ENCODE results near the gene KIAA0408. TPM values are rescaled to one million over a fixed set of nuclear protein-coding genes. Genes with fewer than 3 reads are reported as not detected.
A peak's percentile ranks its signal among the peaks of the same experiment; 100 is the strongest.

Gene KIAA0408
- total and polyA plus RNA-seq, 2 experiments from 2014 or later: 0.27 to 2.0 TPM

DNA sequence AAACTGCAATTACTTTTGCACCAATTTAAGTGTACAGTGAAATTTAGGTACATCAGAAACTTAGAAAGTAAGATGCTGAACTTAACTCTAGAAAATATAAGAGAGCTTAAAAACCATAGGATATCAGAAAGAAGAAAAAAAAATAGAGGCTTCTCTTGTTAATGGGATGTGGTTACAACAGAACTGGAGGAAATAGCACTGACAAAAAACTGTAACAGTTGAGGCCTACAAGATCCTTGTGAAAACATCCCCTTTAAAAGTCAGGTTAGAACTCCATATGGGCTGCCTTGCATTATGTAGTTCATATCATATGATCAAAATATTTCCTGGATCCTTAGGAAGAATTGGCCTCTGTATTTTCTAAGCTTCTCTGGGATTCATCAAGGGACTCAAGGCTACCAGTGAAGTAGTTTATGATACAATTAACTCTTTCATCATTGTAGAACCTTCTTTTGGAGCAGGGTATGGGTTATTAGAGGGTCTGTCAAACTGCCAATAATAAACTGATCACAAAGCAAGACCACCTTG lies 35.1 kb upstream of the KIAA0408 start:
- TF ChIP-seq, protein P1, sequence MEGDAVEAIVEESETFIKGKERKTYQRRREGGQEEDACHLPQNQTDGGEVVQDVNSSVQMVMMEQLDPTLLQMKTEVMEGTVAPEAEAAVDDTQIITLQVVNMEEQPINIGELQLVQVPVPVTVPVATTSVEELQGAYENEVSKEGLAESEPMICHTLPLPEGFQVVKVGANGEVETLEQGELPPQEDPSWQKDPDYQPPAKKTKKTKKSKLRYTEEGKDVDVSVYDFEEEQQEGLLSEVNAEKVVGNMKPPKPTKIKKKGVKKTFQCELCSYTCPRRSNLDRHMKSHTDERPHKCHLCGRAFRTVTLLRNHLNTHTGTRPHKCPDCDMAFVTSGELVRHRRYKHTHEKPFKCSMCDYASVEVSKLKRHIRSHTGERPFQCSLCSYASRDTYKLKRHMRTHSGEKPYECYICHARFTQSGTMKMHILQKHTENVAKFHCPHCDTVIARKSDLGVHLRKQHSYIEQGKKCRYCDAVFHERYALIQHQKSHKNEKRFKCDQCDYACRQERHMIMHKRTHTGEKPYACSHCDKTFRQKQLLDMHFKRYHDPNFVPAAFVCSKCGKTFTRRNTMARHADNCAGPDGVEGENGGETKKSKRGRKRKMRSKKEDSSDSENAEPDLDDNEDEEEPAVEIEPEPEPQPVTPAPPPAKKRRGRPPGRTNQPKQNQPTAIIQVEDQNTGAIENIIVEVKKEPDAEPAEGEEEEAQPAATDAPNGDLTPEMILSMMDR (IDR thresholded peaks at IDR 0.05; ENCODE audit: low read depth, low read length): no peak
- H3K36me3 ChIP-seq: no peaks in the 10 kb centered on the region
- DNase-seq (ENCODE audit: low read depth in 1 of 2, low spot score in 1 of 2): no peak
- no peaks in the 10 kb centered on the region for H3K27me3 ChIP-seq
- no peak overlapping the region for H3K27ac ChIP-seq
- no peaks in the 10 kb centered on the region for H3K4me1 ChIP-seq (ENCODE audit: low read depth)
- H3K9me3 ChIP-seq (ENCODE audit: low read depth): no peaks in the 10 kb centered on the region
- H3K4me3 ChIP-seq: no peak overlapping the region

GRCh38 chr6:127489248-127489647 lies 30.1 kb upstream of the KIAA0408 start:
- no peak overlapping the region for H3K27ac ChIP-seq
- no peaks in the 10 kb centered on the region for H3K4me1 ChIP-seq (ENCODE audit: low read depth)
- H3K36me3 ChIP-seq: no peaks in the 10 kb centered on the region
- H3K27me3 ChIP-seq: no peaks in the 10 kb centered on the region
- DNase-seq (ENCODE audit: low read depth in 1 of 2, low spot score in 1 of 2): no peak
- TF ChIP-seq, protein P1 (IDR thresholded peaks at IDR 0.05; ENCODE audit: low read depth, low read length): no peak
- H3K9me3 ChIP-seq (ENCODE audit: low read depth): no peaks in the 10 kb centered on the region
- no peak overlapping the region for H3K4me3 ChIP-seq

GRCh38 chr6:127486934-127487333 lies 27.7 kb upstream of the KIAA0408 start:
- H3K9me3 ChIP-seq (ENCODE audit: low read depth): no peaks in the 10 kb centered on the region
- DNase-seq (ENCODE audit: low read depth in 1 of 2, low spot score in 1 of 2): no peak
- no peak overlapping the region for H3K4me3 ChIP-seq
- H3K27me3 ChIP-seq: no peaks in the 10 kb centered on the region
- H3K4me1 ChIP-seq (ENCODE audit: low read depth): no peaks in the 10 kb centered on the region
- TF ChIP-seq, protein P1 (IDR thresholded peaks at IDR 0.05; ENCODE audit: low read depth, low read length): no peak
- H3K27ac ChIP-seq: no peak overlapping the region
- H3K36me3 ChIP-seq: no peaks in the 10 kb centered on the region

GRCh38 chr6:127484212-127484863 lies 25.1 kb upstream of the KIAA0408 start:
- TF ChIP-seq, protein P1 (IDR thresholded peaks at IDR 0.05; ENCODE audit: low read depth, low read length): no peak
- Histone ChIP-seq H3K9me3 (ENCODE audit: low read depth) (no peaks in the 10 kb centered on the region), H3K36me3 (no peaks in the 10 kb centered on the region), H3K27me3 (no peaks in the 10 kb centered on the region), H3K4me1 (ENCODE audit: low read depth) (no peaks in the 10 kb centered on the region), H3K27ac (no peak overlapping the region), H3K4me3 (no peak overlapping the region)
- DNase-seq (ENCODE audit: low read depth in 1 of 2, low spot score in 1 of 2): peak in 1 of 2 donors; percentile 49

- Histone ChIP-seq H3K36me3 (no peaks in the 10 kb centered on the region), H3K27me3 (no peaks in the 10 kb centered on the region), H3K4me1 (ENCODE audit: low read depth) (no peaks in the 10 kb centered on the region), H3K27ac (no peak overlapping the region), H3K4me3 (no peak overlapping the region), H3K9me3 (ENCODE audit: low read depth) (no peaks in the 10 kb centered on the region)
- TF ChIP-seq, protein P1 (IDR thresholded peaks at IDR 0.05; ENCODE audit: low read depth, low read length): no peak
- no peak for DNase-seq (ENCODE audit: low read depth in 1 of 2, low spot score in 1 of 2)
Measured at GRCh38 chr6:127483399-127484055, 24.3 kb upstream of the KIAA0408 start.
